Measurements from ENCODE around the gene POU2AF2.

DNA sequence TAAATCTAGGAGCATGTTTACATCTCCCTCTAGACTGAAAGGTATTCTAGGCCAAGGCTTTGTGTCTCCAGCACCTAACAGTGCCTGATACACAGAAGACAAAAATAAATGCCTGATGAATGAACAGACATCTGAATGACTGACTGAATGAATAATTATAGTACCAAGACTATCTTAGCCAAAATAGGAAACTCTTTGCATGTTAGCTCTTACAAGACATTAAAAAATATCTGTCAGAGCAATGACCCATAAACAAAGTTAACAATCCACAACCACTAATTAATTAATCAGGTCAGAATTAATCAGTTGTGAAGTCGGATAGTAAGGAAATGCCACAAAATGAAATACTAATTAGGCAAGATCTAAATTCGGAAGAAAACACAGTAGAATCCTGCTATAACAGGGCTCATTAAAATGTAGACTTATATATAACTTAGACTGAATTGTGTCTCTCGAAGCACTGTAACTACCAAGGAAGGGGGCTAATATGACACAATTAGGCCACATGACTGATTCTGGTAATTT lies 45.5 kb upstream of the POU2AF2 start:
- TF ChIP-seq TAF1 (IDR thresholded peaks at IDR 0.05; ENCODE audit: low read depth, low read length) (no peak), EZH2 (IDR thresholded peaks at IDR 0.05; ENCODE audit: low read depth, low read length, severe bottlenecking) (no peak), RAD21 (IDR thresholded peaks at IDR 0.05 in 1 of 2, conservative IDR thresholded peaks at IDR 0.05 in 1 of 2; ENCODE audit: low read depth in 2 of 2, low read length in 2 of 2) (no peak), POLR2A (IDR thresholded peaks at IDR 0.05; ENCODE audit: control extremely low read depth in 1 of 2, low read depth in 2 of 2, low read length in 2 of 2) (no peak), SIX5 (IDR thresholded peaks at IDR 0.05; ENCODE audit: low read depth, low read length) (no peak), POLR2AphosphoS5 (IDR thresholded peaks at IDR 0.05; ENCODE audit: low read depth, low read length) (no peak), SP2 (IDR thresholded peaks at IDR 0.05; ENCODE audit: low read length) (no peak), TCF12 (IDR thresholded peaks at IDR 0.05; ENCODE audit: low read depth, low read length) (no peak)
- TF ChIP-seq, protein P1, sequence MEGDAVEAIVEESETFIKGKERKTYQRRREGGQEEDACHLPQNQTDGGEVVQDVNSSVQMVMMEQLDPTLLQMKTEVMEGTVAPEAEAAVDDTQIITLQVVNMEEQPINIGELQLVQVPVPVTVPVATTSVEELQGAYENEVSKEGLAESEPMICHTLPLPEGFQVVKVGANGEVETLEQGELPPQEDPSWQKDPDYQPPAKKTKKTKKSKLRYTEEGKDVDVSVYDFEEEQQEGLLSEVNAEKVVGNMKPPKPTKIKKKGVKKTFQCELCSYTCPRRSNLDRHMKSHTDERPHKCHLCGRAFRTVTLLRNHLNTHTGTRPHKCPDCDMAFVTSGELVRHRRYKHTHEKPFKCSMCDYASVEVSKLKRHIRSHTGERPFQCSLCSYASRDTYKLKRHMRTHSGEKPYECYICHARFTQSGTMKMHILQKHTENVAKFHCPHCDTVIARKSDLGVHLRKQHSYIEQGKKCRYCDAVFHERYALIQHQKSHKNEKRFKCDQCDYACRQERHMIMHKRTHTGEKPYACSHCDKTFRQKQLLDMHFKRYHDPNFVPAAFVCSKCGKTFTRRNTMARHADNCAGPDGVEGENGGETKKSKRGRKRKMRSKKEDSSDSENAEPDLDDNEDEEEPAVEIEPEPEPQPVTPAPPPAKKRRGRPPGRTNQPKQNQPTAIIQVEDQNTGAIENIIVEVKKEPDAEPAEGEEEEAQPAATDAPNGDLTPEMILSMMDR (IDR thresholded peaks at IDR 0.05; ENCODE audit: control extremely low read depth in 1 of 3, insufficient read depth in 1 of 3, low read depth in 1 of 3, low read length in 3 of 3): no peak
- TF ChIP-seq, protein P2, sequence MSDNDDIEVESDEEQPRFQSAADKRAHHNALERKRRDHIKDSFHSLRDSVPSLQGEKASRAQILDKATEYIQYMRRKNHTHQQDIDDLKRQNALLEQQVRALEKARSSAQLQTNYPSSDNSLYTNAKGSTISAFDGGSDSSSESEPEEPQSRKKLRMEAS (IDR thresholded peaks at IDR 0.05): no peak
- TF ChIP-seq, protein P3, sequence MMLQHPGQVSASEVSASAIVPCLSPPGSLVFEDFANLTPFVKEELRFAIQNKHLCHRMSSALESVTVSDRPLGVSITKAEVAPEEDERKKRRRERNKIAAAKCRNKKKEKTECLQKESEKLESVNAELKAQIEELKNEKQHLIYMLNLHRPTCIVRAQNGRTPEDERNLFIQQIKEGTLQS (IDR thresholded peaks at IDR 0.05; ENCODE audit: insufficient read depth, low read depth, low read length): no peak
- TF ChIP-seq, protein P4, sequence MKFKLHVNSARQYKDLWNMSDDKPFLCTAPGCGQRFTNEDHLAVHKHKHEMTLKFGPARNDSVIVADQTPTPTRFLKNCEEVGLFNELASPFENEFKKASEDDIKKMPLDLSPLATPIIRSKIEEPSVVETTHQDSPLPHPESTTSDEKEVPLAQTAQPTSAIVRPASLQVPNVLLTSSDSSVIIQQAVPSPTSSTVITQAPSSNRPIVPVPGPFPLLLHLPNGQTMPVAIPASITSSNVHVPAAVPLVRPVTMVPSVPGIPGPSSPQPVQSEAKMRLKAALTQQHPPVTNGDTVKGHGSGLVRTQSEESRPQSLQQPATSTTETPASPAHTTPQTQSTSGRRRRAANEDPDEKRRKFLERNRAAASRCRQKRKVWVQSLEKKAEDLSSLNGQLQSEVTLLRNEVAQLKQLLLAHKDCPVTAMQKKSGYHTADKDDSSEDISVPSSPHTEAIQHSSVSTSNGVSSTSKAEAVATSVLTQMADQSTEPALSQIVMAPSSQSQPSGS (IDR thresholded peaks at IDR 0.05; ENCODE audit: low read length): no peak

Measured in H1 (cell line).